HG02678 (cell line): ENCODE results near the gene CNDP1.

Source experiments
- ATAC-seq: cut with Tn5 transposase; IDR thresholded peaks from one replicate; pipeline ENCODE4 v1.9.1; 2021; ENCODE audit warnings: mild to moderate bottlenecking, moderate library complexity; ENCODE audit not compliant: unreplicated experiment

The CNDP1 gene

DNA sequence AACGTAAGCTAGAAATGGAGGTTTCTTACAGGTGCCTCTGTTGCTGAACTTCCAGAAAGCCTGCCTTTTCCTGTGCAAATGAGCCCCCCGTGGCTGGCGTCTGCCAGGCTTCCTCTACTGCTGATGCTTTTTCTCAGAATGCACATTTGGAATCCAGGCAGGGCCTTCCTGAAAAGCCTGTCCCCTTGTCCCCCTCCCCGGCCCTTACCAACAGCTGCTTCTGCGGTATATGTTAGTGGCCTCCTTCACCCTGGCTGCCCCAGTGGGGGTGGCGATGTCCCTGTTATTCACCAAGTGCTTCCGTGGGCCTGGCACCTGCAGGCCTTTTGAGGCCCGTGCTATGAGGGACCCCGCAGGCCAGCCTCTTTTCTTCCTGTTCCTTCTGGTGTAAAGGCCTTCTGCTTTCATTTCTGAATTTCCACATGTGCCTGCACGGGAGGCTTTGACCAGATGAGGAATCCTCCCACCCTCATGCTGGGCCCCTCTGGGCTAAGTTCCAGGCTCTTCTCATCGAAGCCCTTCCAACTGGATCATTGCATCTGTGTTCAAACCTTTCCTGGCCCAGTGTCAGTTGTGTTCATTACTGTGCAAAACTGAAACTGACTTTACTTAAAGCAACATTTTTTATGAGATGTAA lies 27.7 kb upstream of the CNDP1 start:
- no peak for ATAC-seq

DNA sequence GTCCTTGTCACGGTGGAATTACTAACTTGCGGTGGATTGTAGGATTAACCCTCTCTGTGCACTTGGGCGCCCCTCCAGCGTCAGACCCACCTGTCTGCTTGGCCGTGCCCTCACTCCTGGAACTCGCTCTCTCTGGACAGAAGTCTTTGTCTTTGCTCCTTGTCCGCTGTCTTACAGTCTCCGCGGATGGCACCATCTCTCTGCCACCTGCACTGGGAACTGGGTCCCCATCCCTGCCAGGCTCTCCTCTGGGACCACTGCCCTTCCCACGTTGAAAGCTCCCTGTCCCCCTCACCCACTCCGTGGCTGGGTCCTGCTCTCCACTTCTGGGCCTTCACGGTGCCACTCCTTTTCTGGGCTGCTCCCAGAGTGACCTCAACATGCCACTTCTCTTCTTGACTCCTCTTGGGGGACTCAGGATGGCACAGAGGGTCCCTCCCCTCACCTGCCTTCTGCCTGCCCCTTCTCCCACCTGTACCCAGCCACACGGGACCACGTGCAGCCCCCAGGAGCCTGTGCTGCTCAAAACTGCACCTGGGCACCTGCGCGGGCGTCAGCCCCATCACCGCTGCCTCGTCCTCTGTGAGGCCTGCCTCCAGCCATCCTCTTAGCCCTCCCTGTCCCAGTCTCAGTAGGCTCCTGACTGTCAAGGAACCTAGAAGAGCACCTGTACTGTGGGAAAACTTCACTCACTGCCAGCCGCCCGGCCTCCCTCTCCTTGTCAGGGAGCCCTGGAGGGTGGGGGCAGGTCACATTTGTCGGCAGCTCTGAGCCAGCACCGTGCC lies 27.0 kb upstream of the CNDP1 start:
- ATAC-seq: no peak

DNA sequence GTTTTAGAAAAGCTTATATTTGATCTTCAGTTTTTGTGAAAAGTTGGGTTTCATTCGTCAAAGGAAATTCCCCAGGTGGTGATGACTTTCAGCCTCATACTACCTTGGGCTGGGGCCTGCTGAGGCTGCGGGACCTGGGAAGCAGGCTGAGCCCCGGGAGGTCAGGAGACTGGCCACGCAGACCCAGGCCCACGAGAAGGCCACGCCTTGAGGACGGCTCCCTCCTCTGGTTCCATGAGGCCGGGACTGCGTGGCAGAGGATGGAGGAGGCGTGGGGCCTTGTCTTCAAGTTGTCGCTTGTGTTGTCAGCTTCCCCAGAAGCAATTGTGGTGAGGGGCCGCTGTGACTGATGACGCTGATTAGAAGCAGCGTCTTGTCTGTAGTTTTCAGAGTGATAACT lies 26.4 kb upstream of the CNDP1 start:
- ATAC-seq: no peak

DNA sequence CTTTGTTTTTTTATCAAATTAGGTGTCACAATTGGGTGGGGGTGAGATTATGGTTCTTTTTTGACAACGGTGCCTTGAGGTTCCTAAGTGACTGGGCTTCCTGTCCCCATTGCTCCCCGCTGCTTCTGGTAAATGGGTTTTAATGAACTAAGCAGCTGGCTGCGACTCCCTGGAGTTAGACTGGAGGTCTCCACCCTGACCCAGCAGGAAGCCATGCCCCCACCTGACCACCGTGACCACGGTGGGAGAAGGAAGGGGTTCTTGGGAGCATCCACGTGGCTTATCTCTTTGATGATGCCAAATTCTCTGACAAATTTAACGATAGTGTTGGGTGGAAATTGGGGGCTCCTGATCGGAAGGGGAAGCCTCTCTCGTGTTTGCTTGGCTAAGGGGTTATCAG lies 25.9 kb upstream of the CNDP1 start:
- ATAC-seq: no peak

DNA sequence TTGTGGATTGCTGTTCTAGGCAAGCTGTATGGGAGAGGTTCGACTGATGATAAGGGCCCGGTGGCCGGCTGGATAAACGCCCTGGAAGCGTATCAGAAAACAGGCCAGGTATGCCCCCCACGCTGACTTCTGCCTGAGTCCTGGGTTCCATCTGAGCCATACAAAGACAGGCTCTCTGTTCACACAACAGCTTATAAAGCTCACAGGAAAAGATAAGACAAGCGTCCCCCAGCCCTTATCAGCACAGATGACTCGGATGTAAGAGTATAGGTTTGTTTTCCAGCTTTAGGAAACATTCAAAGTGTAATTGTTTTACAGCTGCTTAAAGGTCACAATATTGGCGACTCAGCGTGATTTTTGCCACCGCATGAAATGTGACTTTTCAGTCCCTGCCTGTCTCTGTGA lies 25.5 kb upstream of the CNDP1 start:
- ATAC-seq: no peak

DNA sequence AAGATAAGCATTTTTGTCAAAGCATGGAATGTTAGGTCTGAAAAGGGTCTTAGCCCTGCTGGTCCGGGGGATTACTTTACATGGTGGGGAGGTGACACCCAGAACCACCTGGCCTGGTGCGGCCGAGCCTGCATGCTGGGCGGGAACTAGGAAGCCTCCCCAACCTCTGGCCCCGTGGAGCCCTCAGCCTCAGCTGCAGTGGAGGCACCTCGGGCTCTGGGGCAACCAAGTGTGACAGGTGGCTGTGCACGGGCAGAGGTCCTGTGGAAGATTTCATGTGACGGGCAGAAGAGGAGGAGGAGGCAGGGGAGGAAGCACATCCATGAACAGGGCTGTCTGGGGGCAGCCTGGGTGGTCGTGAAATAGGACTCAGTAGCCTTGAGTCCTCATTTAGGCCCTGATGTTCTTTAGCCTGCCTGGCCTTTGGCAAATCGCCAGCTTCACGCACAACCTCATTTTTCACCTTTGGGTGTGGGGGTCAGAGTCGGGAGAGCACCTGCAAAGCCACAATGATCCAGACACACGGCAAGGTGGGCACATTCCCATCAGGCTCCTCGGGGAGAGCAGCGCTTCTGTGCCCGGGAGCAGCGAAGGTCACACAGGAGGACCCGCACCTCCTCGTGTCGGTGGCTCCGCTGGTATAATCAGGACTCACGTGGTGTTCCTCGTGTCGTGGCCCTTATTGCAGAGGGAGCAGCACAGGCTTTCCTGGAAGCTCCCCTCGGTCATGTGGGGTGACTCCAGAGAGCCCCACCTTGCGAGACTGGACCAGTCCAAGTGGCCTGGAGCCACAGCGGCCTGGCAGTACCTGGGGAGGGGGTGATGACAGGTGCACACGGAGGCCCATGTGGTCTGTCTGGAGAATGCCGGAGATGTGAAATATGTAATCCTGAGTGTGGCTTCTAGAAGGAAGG lies 24.2 kb upstream of the CNDP1 start:
- ATAC-seq: no peak

DNA sequence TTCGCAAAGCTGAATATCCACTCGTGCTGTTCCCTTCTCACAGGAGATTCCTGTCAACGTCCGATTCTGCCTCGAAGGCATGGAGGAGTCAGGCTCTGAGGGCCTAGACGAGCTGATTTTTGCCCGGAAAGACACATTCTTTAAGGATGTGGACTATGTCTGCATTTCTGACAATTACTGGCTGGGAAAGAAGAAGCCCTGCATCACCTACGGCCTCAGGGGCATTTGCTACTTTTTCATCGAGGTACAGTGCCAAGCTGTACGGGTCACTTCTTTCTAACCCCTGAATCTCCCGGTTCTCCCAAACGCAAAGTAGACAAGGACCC lies 23.6 kb upstream of the CNDP1 start:
- no peak for ATAC-seq

DNA sequence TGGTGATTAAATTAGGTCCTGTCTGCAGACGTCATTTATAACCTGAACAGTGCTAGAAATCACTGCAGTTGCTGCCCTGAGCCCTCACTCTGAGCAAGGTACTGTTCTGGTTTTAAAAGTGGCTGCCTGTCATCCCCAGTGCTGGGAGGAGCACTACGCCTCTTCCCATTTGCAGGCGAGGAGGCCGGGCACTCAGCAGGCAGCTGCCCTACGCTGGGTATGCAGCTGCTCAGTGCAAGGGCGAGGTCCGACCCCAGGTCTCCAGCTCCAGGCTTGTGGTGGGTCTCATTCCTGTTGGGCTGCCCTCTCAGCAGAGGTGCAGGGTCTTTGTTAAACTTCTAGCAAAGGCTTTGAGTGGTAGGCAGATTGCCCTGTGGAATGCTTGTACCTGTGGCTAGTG lies 22.5 kb upstream of the CNDP1 start:
- ATAC-seq: no peak

DNA sequence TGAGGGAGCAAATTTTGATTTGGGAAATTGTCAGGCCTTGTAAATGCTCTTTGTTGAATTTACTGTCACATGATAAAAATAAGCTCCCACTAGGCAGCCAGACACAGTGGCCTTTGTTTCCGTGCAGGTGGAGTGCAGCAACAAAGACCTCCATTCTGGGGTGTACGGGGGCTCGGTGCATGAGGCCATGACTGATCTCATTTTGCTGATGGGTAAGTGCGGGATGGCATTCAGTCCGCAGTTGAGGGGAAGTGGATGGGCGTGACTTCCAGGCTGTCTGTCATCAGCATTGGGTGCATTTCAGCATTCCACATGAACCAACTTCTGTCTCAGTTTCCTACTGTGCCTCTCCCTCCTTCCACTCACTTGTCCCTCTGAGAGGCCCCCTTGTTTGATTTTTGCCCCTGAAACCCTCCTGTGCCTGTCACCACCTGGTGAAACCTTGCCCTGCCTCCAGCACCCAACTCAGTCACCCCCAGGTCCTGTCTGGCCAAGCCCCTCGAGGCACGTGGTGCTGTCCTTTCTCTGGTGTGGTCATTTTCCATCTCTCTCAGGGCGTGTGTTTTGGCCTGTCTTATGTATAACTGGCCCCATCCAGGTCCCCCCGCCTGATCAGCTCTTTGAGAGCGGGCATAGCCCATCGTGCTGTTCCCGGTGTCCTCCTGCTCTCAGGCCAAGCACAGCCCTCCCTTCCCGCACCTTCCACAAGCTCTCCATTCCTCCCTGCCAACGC lies 21.8 kb upstream of the CNDP1 start:
- no peak for ATAC-seq

DNA sequence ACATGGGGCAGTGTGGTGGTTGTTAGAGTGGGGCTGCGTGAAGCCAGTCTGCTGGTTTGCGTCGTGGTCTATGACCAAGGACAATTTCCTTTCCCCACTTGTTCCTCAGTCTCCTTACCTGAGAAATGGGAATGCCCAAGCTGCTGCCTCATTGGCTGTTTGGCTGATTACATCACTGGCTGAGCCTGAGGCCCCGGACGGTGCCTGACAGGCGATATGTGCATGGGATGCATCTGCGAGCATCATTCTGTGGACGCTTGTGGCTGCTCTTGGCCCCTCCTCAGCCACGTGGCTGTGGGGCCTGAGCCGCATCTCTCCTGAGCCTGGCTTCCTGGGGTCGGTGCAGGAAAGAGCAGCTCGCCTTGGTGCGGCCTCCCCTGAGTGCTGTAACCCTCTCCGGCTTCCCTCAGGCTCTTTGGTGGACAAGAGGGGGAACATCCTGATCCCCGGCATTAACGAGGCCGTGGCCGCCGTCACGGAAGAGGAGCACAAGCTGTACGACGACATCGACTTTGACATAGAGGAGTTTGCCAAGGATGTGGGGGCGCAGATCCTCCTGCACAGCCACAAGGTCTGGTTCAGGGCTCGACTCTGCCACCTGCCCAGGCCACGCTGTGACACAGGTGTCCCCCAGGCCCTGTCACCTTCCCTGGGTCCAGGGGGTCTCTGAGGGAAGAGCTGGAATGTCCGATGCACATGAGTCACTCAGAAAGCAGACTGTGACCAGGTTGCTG lies 21.0 kb upstream of the CNDP1 start:
- ATAC-seq: no peak

DNA sequence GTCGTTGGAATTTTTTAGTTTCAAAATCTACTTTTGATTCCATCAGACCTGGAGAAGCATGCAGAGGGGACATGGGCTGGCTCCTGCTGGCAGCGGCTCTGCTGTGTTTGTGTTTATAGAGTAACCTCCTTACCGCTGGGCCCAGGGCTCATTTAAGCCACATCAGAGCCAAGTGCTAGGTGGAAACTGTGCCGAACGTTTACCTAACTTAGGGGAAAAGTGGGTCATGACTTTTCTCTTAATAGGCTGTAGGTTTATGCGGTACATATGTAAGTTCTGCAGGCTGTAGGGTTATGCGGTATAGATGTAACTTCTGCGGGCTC lies 20.5 kb upstream of the CNDP1 start:
- no peak for ATAC-seq

DNA sequence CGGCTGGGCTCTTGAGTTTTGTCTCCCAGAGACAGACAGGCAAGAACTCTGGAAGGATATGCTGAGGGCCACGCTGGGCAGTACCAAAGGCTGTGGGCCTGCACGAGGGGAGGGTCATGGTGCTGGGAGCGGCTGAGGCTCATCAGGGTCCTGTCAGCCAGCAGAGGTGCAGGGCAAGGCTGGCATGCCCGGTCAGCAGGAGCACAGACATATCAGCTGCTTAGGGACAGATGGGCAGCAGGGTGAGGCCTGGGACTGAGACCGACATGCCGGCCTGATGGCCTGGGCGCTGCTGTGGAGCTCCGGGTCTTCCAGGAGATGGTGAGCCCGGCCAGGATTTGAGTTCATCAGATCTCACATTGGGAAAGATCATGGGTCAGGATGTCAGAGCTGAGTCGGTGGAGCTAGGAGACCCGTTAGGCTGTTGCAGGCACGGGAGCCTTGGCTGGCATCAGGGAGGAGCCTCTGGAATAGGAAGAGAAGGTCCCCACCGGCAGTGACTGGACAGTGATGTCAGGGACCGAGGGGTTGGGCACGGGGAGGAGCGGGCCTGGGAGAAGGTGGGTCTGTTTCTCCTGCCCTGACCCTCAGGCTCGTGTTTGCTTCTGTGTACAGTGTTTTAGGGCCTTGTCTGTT lies 19.3 kb upstream of the CNDP1 start:
- ATAC-seq: no peak

DNA sequence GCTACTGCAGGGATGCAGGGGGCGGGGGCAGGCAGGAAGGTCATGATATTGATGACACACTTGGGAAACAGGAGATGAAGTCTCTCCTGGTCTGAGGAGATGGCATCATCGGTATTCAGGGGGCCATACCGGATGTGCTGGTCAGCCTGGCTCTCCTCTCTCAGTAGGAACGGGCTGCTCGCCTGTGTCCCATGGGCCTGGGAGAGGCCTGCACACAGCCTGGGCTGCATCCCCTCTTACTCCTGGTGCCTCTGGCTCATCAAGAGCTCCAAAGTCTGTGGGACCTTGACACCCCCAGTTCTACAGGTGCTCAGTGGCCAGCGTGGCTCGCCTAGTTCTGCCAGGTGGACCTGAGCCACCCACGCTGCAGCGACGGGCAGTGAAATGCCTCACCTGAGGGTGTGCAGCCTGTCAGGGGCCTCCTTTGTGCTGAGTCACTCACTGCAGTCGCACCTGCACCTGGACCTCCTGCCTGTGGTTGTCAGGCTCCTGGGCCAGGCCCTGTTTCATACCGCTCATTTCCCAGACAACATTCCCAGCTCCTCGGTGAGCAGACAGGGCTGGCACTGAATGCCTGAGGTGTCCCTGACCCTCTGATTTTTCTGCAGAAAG lies 18.6 kb upstream of the CNDP1 start:
- no peak for ATAC-seq

DNA sequence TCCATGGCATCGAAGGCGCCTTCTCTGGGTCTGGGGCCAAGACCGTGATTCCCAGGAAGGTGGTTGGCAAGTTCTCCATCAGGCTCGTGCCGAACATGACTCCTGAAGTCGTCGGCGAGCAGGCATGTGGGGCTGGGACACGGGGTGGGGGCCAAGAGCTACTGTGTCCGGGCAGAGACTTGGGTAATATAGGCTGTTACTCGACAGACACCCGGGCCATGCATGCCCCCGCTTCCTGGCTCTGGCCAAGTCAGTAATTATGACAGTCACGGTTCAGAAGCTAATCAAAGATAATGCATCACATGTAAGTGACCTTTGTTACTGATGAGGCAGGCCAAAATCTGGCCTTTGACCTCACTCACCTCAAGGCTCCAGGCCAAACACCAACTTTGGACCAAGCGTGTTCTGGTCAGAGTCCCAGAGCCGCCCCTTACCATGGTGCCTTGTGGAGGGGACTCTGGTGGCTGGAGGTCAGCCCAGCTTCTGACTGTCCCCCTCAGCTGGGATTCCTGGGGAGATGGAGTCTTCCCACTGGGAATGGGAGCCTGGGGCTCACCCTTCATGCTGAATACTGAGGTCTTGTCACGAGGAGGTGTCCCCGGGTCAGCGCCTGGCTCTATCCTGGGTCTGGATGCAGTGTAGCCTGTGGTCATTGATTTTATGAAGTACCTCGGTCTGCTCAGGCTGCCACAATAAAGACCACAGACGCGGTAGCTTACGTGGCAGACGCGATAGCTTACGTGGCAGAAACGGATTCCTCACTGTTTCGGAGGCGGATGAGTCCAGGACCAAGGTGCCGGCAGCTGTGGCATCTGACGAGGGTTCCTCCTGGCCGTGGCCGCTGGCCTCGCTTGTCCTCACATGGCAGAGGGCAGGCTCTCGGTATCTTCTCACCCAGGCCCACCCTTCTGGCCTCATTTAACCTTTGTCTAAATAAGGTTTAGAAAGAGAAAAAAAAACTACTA lies 17.7 kb upstream of the CNDP1 start:
- ATAC-seq: no peak

DNA sequence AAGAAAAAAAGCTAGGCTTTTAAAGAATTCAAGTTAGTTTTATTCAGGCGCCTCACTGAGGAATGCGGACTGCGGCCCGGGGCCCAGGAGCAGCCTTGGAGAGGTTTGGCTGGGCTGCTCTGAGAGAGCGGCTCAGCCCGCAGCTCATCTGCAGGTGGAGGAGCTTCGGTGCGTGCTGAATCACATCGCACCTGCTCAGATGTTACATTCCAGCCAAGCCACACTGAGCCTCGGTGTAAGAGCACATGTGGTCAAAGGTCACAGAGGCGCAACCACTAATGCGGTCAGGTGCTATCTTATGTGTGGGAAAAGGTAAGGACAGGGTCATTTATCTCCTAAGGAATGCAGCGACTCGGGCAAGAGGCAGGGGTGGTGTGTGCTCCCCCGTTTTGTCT lies 17.1 kb upstream of the CNDP1 start:
- no peak for ATAC-seq

DNA sequence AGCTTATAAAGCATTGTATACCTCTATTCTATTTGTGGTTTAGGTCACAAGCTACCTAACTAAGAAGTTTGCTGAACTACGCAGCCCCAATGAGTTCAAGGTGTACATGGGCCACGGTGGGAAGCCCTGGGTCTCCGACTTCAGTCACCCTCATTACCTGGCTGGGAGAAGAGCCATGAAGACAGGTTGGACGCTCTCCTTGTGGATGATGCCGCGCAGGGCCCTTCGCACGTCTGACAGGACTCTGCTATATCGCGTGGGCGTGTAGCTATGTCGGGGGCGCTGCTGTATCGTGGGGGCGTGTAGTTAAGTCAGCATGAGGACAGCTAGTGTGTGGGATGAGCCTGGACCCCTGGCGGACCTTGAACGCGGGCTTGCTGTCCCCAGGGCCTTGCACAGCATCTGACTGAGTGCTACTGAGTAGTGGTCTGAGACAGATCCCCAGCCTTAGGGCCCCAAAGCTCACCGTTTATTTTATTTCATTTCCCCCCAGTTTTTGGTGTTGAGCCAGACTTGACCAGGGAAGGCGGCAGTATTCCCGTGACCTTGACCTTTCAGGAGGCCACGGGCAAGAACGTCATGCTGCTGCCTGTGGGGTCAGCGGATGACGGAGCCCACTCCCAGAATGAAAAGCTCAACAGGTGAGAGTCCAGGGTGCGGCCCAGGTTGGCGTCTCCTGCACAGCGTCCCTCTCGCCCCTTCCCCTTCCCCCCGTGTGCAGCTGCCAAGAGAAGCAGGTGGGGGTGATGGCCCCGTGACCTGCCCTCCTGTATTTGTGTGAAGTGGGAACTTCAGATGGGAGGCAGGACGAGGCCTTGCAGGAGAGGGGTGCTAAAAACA lies 15.6 kb upstream of the CNDP1 start:
- ATAC-seq: no peak

DNA sequence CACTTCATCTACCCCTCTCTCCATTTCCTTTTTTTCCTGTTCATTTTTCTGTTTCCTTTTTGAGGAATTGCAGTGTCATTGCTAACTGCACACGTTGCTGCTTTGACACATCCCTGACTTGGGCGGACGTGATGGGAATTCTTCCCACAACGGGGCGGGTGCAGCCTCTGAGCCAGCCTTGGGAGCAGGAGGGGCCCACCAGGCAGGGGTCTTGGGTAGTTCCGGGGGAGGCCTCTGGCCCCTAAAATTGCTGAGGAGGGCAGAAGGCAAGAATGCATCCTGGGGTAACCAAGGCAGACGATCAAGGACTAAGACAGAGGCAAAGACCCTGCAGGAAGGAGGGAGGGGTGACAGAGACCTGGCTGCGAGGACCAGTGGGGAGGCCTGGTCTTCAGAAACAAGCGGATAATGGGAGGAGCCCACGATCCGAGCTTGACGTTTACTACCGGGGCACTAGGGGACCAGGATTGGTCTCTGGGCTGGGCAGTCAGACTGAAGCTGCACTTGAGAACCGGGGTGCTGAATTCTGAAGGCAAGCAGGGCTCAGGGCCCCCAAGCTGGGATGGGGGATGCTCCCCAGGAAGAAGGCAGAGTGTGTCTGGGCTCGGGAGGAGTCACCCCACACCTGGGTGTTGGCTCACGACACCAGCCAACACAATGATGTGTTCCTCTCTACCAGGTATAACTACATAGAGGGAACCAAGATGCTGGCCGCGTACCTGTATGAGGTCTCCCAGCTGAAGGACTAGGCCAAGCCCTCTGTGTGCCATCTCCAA lies 14.8 kb upstream of the CNDP1 start:
- no peak for ATAC-seq
